Caco-2 (cell line): Measurements from ENCODE around the gene MID1IP1. TPM values are rescaled to one million over a fixed set of nuclear protein-coding genes. Genes with fewer than 3 reads are reported as not detected.

Experiments
- BruUV-seq: library from RNA; stranded (reverse); fragments of 400-500 nt; replicated peaks from 2 replicates; lab custom pipeline; 2021; lab: Mats Ljungman, UMichigan
- CTCF ChIA-PET: fragments of 300-600 bp; sonication (Branson Sonifier 250); formaldehyde crosslinking; loops from one replicate; lab custom pipeline; 2022; ENCODE audit warnings: antibody characterized with exemption; lab: Charles Lee
- POLR2A ChIA-PET: fragments of 300-600 bp; sonication (Branson Sonifier 250); formaldehyde crosslinking; loops from one replicate; lab custom pipeline; 2022; ENCODE audit warnings: antibody characterized with exemption; lab: Charles Lee
- DNase-seq, 2 experiments: peaks; one replicate each; pipeline versions ENCODE4 v3.0.0 to v3.0.0-alpha.2; 2020 to 2022
- H3K27me3 ChIP-seq: replicated peaks from 2 replicates; pipeline ENCODE4 v1.6.0; 2011; ENCODE audit warnings: low read length; ENCODE audit not compliant: control insufficient read depth, insufficient read depth
- H3K36me3 ChIP-seq: 2 replicates; pipeline ENCODE4 v1.5.1; 2011; ENCODE audit warnings: low read length; ENCODE audit not compliant: control insufficient read depth, insufficient read depth
- H3K4me1 ChIP-seq: fragments of 250-450 bp; sonication (Bioruptor Pico); 2 replicates; pipeline ENCODE4 v1.5.1; 2020; ENCODE audit warnings: mild to moderate bottlenecking
- H3K4me3 ChIP-seq: 2 replicates; pipeline ENCODE4 v1.5.1; 2011; ENCODE audit warnings: low read depth, mild to moderate bottlenecking, control low read depth, low read length
- H3K9me3 ChIP-seq: fragments of 250-450 bp; sonication (Bioruptor Pico); 2 replicates; pipeline ENCODE4 v1.5.1; 2020; ENCODE audit warnings: mild to moderate bottlenecking, moderate library complexity
- H3K27ac Mint-ChIP-seq: one replicate; pipeline ENCODE4 v1.8.0; 2022; ENCODE audit warnings: mixed read lengths; ENCODE audit not compliant: unreplicated experiment
- H3K27me3 Mint-ChIP-seq: one replicate; pipeline ENCODE4 v1.8.0; 2022; ENCODE audit warnings: mixed read lengths; ENCODE audit not compliant: insufficient read depth, unreplicated experiment
- H3K36me3 Mint-ChIP-seq: one replicate; pipeline ENCODE4 v1.8.0; 2022; ENCODE audit warnings: mild to moderate bottlenecking, mixed read lengths; ENCODE audit not compliant: insufficient read depth, unreplicated experiment
- H3K4me1 Mint-ChIP-seq: one replicate; pipeline ENCODE4 v1.8.0; 2022; ENCODE audit warnings: low read depth, mixed read lengths; ENCODE audit not compliant: unreplicated experiment
- H3K4me3 Mint-ChIP-seq: one replicate; pipeline ENCODE4 v1.8.0; 2022; ENCODE audit warnings: mild to moderate bottlenecking, moderate library complexity, mixed read lengths; ENCODE audit not compliant: unreplicated experiment
- H3K9me3 Mint-ChIP-seq: one replicate; pipeline ENCODE4 v1.8.0; 2022; ENCODE audit warnings: mixed read lengths; ENCODE audit not compliant: unreplicated experiment
- intact Hi-C: fragments of 100-400 bp; cut with micrococcal nuclease; formaldehyde crosslinking; loops from one replicate; pipeline ENCODE4 v1.10.0; 2022; ENCODE audit not compliant: unreplicated experiment
- total RNA-seq: library from RNA; stranded (reverse); gene quantifications from 2 replicates; pipeline ENCODE4 v1.2.3, GENCODE V29; 2022
- TF ChIP-seq, protein P1 (sequence below), 2 experiments: fragments of 200-600 bp in 1 of 2; IDR thresholded peaks; 1 replicate in 1 of 2; 2 replicates in 1 of 2; pipeline versions ENCODE4 v1.5.1 to v1.8.0; 2011 to 2022; ENCODE audit warnings: antibody characterized with exemption in 1 of 2, control low read depth in 1 of 2, inconsistent platforms in 1 of 2, low read depth in 1 of 2, low read length in 1 of 2, mild to moderate bottlenecking in 1 of 2, moderate library complexity in 1 of 2; ENCODE audit not compliant: insufficient read depth in 1 of 2, severe bottlenecking in 1 of 2, unreplicated experiment in 1 of 2

Gene MID1IP1
- total RNA-seq, 1 experiment from 2014 or later: 40.6 TPM

DNA sequence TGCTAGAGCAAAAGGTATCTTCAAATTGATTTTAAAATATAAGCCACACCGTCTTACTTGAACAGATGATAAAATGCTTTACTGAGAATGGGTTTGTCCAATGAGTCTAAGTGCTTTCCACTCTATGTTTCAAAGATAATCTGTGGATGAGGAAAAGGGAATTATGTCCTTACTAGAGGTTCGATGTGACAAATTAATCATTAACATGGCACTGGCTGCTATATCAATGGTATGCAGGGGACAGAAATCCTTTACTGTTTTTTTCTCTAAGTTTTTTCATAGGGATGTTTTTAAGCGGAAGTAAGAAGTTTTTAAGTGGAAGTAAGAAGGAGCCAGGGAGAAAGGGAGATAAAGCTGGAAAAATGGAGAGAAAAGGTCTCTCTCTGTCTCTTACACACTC is 38.0 kb downstream of the MID1IP1 start:
- TF ChIP-seq, protein P1, sequence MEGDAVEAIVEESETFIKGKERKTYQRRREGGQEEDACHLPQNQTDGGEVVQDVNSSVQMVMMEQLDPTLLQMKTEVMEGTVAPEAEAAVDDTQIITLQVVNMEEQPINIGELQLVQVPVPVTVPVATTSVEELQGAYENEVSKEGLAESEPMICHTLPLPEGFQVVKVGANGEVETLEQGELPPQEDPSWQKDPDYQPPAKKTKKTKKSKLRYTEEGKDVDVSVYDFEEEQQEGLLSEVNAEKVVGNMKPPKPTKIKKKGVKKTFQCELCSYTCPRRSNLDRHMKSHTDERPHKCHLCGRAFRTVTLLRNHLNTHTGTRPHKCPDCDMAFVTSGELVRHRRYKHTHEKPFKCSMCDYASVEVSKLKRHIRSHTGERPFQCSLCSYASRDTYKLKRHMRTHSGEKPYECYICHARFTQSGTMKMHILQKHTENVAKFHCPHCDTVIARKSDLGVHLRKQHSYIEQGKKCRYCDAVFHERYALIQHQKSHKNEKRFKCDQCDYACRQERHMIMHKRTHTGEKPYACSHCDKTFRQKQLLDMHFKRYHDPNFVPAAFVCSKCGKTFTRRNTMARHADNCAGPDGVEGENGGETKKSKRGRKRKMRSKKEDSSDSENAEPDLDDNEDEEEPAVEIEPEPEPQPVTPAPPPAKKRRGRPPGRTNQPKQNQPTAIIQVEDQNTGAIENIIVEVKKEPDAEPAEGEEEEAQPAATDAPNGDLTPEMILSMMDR (IDR thresholded peaks at IDR 0.05; ENCODE audit: insufficient read depth in 1 of 2, low read depth in 1 of 2, low read length in 1 of 2, severe bottlenecking in 1 of 2, unreplicated experiment in 1 of 2): no peak
- H3K4me3 ChIP-seq: no peak overlapping the region
- no TSS peak for BruUV-seq
- no peak for DNase-seq
- Mint-ChIP-seq H3K4me3 (no peak overlapping the region), H3K27ac (peak overlapping the region; percentile 61), H3K27me3 (no peaks in the 10 kb centered on the region), H3K9me3 (no peaks in the 10 kb centered on the region), H3K4me1 (peaks cover 15% of the 10 kb centered on the region), H3K36me3 (no peaks in the 10 kb centered on the region)
- POLR2A ChIA-PET: no interaction called here
- intact Hi-C loops: no loop called here
- no peaks in the 10 kb centered on the region for H3K27me3 ChIP-seq
- H3K4me1 ChIP-seq: peaks cover 11% of the 10 kb centered on the region
- H3K36me3 ChIP-seq: no peaks in the 10 kb centered on the region
- CTCF ChIA-PET: no interaction called here
- no peaks in the 10 kb centered on the region for H3K9me3 ChIP-seq

DNA sequence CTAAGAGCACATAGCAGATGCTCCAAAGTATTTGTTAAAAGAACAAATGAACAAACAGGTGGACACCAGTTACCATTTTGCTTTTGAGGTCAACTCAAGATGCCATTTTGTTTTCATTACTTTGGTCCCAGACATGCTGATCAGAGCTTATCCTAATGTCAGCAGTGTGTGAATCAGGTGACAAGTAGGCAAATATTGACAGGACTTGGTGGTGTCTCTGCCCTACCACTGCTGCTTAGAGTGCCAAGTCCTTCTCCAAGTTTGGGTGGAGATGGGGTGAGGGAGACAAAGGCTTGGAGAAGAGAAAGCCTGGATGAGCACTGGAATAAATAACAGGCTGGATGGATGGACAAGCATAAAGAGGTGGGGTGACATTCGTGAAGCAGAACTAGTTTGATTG is 38.7 kb downstream of the MID1IP1 start:
- CTCF ChIA-PET: no interaction called here

DNA sequence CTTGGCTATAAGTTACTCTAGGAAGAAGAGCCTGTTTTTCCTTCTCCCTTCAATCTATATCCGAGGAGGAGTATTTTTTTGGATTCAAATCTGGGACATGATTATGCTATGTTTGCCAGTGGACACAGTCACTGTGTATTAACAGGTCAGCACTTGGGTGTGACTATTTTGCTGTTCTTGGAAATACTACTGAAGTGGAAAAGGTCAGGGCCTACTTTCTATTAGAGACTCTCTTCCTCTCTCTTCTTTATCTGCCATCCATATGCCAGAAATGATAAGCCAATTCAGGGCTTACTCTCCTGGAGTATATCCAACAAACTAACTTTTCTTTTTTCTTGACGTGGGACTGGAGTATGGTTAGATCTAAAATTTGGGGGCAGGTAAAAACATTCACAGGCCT is 40.5 kb downstream of the MID1IP1 start:
- POLR2A ChIA-PET: no interaction called here
- DNase-seq: no peak
- Mint-ChIP-seq H3K27ac (no peak overlapping the region), H3K27me3 (no peaks in the 10 kb centered on the region), H3K4me3 (no peak overlapping the region), H3K36me3 (no peaks in the 10 kb centered on the region), H3K4me1 (peaks cover 25% of the 10 kb centered on the region), H3K9me3 (no peaks in the 10 kb centered on the region)
- Histone ChIP-seq H3K9me3 (no peaks in the 10 kb centered on the region), H3K4me1 (peaks cover 13% of the 10 kb centered on the region), H3K4me3 (no peak overlapping the region), H3K36me3 (no peaks in the 10 kb centered on the region), H3K27me3 (no peaks in the 10 kb centered on the region)
- intact Hi-C loops: no loop called here
- CTCF ChIA-PET: no interaction called here
- TF ChIP-seq, protein P1 (IDR thresholded peaks at IDR 0.05; ENCODE audit: insufficient read depth in 1 of 2, low read depth in 1 of 2, low read length in 1 of 2, severe bottlenecking in 1 of 2, unreplicated experiment in 1 of 2): no peak
- BruUV-seq: no TSS peak

More for the DNA sequence above, 38.7 kb downstream of the MID1IP1 start:
- Histone ChIP-seq H3K9me3 (no peaks in the 10 kb centered on the region), H3K36me3 (no peaks in the 10 kb centered on the region), H3K4me3 (no peak overlapping the region), H3K27me3 (no peaks in the 10 kb centered on the region), H3K4me1 (peaks cover 11% of the 10 kb centered on the region)
- DNase-seq: no peak
- H3K36me3 Mint-ChIP-seq: no peaks in the 10 kb centered on the region
- intact Hi-C loops: no loop called here
- BruUV-seq: no TSS peak
- H3K4me1 Mint-ChIP-seq: peaks cover 15% of the 10 kb centered on the region
- H3K27ac Mint-ChIP-seq: no peak overlapping the region
- POLR2A ChIA-PET: no interaction called here
- no peaks in the 10 kb centered on the region for H3K27me3 Mint-ChIP-seq
- TF ChIP-seq, protein P1 (IDR thresholded peaks at IDR 0.05; ENCODE audit: insufficient read depth in 1 of 2, low read depth in 1 of 2, low read length in 1 of 2, severe bottlenecking in 1 of 2, unreplicated experiment in 1 of 2): no peak
- no peaks in the 10 kb centered on the region for H3K9me3 Mint-ChIP-seq
- no peak overlapping the region for H3K4me3 Mint-ChIP-seq
